Middle frontal gyrus (tissue), 1 donor: Measurements from ENCODE around the gene MYNN.

Experiments used
- DNase-seq: peaks from one replicate; pipeline ENCODE4 v3.0.0-alpha.2; 2015; ENCODE audit warnings: low spot score; ENCODE audit errors: extremely low spot score

MYNN gene

GRCh38 chr3:169827712-169828111, 54.5 kb downstream of the MYNN start:
- no peak for DNase-seq

- DNase-seq: no peak
Observed at GRCh38 chr3:169835533-169835932, 62.3 kb downstream of the MYNN start.

DNA sequence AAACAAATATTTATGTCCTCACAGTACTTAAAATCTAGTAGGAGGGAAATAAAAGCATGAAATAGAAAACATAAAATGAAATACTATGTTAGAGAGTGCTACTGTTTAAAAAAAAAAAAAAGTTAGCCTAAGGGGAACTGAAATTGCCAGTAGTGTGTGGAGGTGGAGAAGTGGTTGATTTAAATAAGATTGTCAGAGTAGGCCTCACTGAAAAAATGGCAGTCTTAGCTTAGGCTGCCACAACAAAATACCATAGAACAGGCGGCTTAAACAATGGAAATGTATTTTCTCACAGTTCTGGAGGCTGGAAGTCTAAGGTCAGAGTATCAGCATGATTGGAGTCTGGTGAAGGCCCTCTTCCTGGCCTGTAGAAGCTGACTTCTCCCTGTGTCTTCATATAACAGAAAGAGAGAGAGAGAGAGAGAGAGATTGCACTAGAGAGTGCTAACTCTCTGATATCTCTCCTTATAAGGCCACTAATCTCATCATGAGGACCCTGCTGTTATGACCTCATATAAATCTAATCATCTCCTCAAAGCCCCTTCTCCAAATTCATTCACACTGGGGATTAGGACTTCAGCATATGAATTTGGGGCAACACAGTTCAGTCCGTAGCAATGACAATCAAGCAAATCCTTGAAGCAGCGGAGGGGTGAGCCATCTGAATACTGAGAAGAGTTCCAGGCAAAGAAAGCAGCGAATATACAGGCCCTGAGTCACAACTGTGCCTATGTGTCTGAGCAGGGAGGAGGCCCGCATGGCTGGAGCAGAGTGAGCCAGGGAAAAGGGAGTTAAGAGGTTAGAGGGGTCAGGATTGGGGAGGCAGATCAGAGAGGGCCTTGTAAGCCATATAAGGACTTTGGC, 63.1 kb downstream of the MYNN start:
- no peak for DNase-seq

GRCh38 chr3:169836942-169837275, 63.7 kb downstream of the MYNN start:
- DNase-seq: no peak

GRCh38 chr3:169838511-169839030, 65.4 kb downstream of the MYNN start:
- no peak for DNase-seq
